Hepatocyte (in vitro differentiated cells): ENCODE data around the gene RAPGEF5.

Experiments used
- EZH2 ChIP-seq: fragments of 200-600 bp; sonication (generic); IDR thresholded peaks from 2 replicates; pipeline ENCODE4 v1.6.1; 2016; ENCODE audit warnings: antibody characterized with exemption, mild to moderate bottlenecking, borderline replicate concordance
- EZH2phosphoT487 ChIP-seq: fragments of 200-600 bp; sonication (generic); IDR thresholded peaks from one replicate; pipeline ENCODE4 v1.6.1; 2018; ENCODE audit warnings: antibody characterized with exemption, mild to moderate bottlenecking, low read depth, moderate library complexity; ENCODE audit not compliant: unreplicated experiment, severe bottlenecking
- TF ChIP-seq, protein P1 (sequence below): fragments of 200-600 bp; sonication (generic); IDR thresholded peaks from 2 replicates; pipeline ENCODE4 v1.5.1; 2016; ENCODE audit warnings: antibody characterized with exemption, mild to moderate bottlenecking; ENCODE audit not compliant: poor library complexity

GRCh38 chr7:22251281-22251680 lies 105.7 kb downstream of the RAPGEF5 start:
- TF ChIP-seq, protein P1, sequence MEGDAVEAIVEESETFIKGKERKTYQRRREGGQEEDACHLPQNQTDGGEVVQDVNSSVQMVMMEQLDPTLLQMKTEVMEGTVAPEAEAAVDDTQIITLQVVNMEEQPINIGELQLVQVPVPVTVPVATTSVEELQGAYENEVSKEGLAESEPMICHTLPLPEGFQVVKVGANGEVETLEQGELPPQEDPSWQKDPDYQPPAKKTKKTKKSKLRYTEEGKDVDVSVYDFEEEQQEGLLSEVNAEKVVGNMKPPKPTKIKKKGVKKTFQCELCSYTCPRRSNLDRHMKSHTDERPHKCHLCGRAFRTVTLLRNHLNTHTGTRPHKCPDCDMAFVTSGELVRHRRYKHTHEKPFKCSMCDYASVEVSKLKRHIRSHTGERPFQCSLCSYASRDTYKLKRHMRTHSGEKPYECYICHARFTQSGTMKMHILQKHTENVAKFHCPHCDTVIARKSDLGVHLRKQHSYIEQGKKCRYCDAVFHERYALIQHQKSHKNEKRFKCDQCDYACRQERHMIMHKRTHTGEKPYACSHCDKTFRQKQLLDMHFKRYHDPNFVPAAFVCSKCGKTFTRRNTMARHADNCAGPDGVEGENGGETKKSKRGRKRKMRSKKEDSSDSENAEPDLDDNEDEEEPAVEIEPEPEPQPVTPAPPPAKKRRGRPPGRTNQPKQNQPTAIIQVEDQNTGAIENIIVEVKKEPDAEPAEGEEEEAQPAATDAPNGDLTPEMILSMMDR: no peak
- TF ChIP-seq EZH2 (no peak), EZH2phosphoT487 (no peak)
